HG02870 (cell line): ENCODE measurements around the gene GFOD2.
"Not testable (repeated sequence)": the region's sequence is repeated elsewhere in the genome, so short reads cannot be mapped to it uniquely, and the experiment has no call there.

ENCODE experiments used
- ATAC-seq: cut with Tn5 transposase; IDR thresholded peaks from one replicate; pipeline ENCODE4 v1.9.1; 2021; ENCODE audit warnings: mild to moderate bottlenecking, moderate library complexity; ENCODE audit not compliant: unreplicated experiment

GFOD2 gene

GRCh38 chr16:67707210-67707609 lies 11.9 kb downstream of the GFOD2 start:
- ATAC-seq: no peak

DNA sequence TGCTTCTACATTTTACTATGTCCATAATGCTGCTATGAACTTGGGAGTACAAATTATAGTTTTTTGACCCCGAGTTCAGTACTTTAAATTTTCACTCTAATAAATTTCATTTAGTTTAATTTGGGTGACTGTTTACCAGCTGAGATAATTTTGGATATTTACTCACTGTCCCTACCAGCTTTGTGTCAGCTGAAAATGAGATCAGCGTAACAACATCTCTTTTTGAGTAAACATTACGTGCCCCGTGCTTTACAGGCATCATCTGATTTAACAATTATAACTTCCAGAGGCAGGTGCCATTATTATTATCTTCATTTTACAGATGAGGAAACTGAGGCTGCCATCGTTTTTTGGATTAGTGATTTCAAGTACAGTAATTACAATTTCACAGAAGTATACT lies 15.0 kb downstream of the GFOD2 start:
- ATAC-seq: no peak

DNA sequence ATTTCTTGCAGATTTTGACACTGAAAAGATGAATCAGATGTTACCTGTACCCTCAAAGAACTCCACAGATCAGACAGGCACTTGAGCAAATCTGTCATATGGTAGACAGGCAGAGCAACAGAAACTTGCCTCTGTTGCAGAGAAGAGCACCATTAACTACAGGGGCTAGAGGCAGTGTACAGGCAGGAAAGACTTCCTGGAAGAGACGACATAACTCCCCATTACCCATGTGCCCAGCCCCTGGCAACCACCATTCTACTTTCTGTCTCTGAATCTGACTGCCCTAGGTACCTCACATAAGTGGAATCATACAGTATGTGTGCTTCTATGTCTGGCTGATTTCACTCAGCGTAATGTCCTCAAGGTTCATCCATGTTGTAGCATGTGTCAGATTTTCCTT lies 15.5 kb downstream of the GFOD2 start:
- no peak for ATAC-seq

DNA sequence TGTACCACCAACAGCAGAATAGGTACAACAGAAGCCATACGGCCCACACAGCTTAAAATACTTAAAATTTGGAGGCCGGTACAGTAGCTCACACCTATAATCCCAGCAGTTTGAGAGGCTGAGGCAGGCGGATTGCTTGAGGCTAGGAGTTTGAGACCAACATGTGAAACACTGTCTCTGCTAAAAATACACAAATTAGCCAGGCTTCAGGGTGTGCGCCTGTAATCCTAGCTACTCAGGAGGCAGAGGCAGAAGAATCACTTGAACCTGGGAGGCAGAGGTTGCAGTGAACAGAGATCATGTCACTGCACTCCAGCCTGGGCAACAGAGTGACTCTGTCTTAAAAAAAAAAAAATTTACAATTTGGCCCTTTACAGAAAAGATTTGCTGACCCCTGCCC lies 17.0 kb downstream of the GFOD2 start:
- ATAC-seq: no peak

DNA sequence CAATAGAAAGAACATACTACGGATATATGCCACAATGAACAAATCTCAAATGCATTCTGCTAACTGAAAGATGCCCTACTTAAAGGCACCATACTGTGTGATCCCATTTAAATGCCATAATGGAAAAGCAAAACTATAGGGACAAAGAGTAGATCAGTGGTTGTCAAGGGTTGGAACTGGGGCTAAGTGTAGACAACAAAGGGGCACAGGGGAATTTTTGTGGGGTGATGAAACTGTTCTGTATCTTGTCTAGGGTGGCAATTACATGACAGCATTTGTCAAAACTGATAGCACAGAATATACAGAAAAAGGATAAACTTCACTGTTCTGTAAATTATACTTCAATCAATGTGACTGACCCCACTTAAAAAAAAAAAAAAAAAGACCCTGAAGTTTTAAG lies 17.7 kb downstream of the GFOD2 start:
- no peak for ATAC-seq

DNA sequence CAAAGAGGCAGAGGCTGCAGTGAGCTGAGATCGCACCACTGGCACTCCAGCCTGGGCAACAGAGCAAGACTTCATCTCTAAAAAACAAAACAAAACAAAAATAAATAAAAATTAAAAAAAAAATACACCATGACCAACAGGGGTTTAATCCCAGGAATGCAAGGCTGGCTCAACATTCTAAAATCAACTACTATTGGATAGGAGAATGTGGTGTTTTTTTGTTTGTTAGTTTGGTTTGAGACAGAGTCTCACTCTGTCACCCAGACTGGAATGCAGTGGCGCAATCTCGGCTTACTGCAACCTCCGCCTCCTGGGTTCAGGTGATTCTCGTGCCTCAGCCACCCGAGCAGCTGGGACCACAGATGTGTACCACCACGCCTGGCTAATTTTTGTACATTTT lies 19.9 kb downstream of the GFOD2 start:
- ATAC-seq: no peak

GRCh38 chr16:67697422-67698185 lies 21.5 kb downstream of the GFOD2 start:
- ATAC-seq: no peak

DNA sequence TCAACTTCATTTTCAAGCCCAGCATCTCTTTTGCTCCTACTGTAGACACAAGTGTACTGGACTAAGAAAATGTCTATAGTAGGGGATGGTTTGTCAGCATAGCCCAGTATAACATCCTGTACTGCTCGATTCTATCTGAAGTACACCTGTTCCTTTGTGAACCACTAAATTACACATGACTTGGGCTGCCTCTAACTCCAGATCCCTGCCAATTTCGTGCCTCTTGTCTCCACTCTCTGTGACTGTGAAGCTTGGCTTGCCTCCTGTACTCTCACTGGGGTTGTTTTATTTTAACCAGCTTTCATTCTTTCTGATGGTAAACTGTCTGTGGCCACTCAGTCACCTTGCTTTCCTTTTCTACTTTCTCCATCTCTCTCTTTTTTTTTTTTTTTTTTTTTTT lies 24.5 kb downstream of the GFOD2 start:
- ATAC-seq: no peak

DNA sequence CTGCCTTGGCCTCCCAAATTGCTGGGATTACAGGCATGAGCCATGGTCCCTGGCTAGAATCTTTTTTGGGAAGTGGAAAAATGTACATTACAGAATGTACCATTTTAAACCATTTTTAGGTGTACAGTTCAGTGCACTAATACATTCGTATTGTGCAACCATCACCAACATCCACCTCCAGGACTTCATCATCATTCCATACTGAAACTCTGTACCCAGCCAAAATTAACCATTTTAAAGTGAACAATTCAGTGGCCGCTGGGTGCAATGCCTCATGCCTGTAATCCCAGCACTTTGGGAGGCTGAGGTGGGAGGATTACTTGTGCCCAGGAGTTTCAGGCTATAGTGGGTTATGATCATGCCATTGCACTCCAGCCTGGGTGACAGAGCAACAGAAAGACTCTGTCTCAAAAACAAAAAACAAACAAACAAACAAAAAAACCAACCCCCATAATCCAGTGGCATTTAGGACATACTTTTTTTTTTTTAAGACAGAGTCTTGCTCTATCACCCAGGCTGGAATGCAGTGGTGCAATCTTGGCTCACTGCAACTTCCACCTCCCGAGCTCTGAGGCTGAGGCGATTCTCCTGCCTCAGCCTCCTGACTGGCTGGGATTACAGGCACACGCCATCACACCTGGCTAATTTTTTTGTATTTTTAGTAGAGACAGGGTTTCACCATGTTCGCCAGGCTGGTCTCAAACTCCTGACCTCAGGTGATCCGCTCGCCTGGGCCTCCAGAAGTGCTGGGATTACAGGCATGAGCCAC lies 25.4 kb downstream of the GFOD2 start:
- not testable (repeated sequence) for ATAC-seq

- ATAC-seq: no peak
Measured at GRCh38 chr16:67685388-67686112, 33.6 kb downstream of the GFOD2 start.

GRCh38 chr16:67683767-67684166 lies 35.3 kb downstream of the GFOD2 start:
- no peak for ATAC-seq

- ATAC-seq: no peak
Measured at GRCh38 chr16:67679935-67680897, 38.9 kb downstream of the GFOD2 start.

- ATAC-seq: no peak
Measured at GRCh38 chr16:67678354-67679023, 40.6 kb downstream of the GFOD2 start.

DNA sequence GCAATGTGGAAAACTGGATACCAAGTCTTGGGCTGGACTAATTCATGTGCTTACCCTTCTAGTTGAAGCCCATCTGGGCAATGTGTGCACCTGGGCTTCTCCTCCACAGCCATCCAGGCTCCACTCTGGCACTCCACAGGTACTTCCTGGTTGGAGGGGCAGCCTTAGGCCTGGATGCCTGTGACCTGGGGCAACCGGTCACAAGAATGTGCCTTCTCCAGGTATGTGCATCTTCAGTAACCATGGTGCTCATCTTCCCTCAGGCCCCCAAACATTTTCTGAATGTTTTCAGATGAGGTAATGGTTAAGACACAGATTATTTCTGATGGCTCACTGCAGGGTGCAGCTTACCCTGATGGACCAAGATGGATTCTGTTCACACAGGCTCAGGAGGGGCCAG lies 41.4 kb downstream of the GFOD2 start:
- no peak for ATAC-seq

DNA sequence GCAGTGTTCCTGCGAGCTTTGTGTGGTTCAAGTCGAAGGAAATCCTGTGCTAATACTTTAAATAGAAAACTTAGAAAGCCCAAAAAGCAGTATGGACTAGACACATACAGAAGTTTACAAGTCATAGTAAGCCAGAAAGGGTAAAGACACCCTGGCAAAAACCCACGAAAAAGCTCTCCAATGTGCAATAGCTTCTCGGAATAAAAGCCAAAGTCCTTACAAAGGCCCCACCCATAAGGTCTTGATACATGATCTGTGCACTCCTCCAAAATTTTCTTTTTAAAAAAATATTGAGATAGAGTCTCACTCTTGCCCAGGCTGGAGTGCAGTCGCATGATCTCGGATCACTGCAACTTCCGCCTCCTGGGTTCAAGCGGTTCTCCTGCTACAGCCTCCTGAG lies 42.2 kb downstream of the GFOD2 start:
- ATAC-seq: no peak

- ATAC-seq: no peak
Measured at GRCh38 chr16:67676516-67676915, 42.6 kb downstream of the GFOD2 start.

- ATAC-seq: no peak
Measured at GRCh38 chr16:67675999-67676398, 43.1 kb downstream of the GFOD2 start.

DNA sequence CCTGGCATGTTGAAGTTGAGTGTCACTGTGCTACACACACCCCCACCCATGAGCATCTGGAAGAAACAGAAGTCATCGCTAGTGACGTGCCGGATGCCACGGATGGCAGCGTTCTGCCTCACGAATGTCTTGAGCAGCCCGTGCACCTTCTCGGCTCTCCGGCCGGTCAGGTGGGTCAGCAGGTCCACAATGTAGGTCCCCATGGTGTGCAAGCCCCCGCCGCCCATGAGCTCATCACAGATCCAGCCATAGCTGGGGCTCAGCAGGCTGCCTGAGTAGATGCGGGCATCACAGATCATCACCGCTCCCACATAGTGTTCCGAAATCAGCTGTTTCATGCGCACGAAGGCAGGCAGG lies 43.6 kb downstream of the GFOD2 start:
- ATAC-seq: no peak

- no peak for ATAC-seq
Measured at GRCh38 chr16:67674851-67675578, 44.1 kb downstream of the GFOD2 start.
